GM10266 (cell line): ENCODE data around the gene TPST2.

Source experiments
- DNase-seq: peaks from one replicate; pipeline ENCODE4 v3.0.0; 2012; ENCODE audit errors: extremely low spot score
- TF ChIP-seq, protein P1 (sequence below): IDR thresholded peaks from 2 replicates; pipeline ENCODE4 v1.5.1; 2012; ENCODE audit warnings: mild to moderate bottlenecking, low read depth; ENCODE audit not compliant: control insufficient read depth, insufficient read depth; ENCODE audit errors: missing control alignments

The TPST2 gene

DNA sequence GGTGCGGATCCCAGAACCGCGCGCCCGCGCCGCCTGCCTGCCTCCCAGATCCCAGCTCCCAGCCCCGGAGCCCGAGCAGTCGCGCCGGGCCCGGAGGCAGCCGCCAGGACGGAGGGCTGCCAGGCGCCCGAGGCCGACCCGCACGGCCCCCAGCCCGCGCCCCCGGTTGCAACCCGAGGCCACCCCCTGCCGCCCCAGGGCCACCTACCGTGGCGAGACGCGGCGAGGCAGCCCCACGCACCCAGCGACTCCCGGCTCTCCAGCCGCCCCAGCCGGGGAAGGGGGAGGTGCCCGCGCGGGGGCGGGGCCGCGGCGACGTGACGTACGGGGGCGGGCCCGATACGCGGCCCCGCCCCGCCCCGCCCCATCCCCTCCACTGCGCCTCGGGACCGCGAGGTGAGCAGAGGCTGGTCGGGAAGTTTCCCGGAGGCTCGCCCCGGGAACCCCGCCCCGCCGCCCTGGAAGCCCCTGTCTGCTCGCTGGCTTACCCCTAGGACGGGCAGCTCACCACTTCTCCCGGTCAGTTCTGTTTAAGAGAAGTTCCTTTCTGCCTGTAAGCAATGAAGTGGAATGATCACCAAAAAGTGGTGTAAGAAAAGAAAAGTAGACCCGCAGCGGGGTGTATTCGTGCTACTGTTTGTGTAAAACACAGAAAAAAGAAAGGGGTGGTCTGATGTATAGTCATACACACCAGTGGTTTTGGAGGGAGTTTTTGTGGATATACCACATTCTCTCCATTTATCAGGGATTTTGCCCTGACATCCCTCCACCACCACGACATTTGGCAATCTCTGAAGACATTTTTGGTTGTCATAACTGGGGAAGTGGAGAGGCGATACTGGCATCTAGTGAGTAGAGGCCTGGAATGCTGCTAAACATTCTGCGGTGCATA lies at the start of gene TPST2:
Gene TPST2, minus strand, starts transcription at position 288 of the 892 bp plus-strand sequence. CDS start 48,502 bp downstream, outside the sequence.
- TF ChIP-seq, protein P1, sequence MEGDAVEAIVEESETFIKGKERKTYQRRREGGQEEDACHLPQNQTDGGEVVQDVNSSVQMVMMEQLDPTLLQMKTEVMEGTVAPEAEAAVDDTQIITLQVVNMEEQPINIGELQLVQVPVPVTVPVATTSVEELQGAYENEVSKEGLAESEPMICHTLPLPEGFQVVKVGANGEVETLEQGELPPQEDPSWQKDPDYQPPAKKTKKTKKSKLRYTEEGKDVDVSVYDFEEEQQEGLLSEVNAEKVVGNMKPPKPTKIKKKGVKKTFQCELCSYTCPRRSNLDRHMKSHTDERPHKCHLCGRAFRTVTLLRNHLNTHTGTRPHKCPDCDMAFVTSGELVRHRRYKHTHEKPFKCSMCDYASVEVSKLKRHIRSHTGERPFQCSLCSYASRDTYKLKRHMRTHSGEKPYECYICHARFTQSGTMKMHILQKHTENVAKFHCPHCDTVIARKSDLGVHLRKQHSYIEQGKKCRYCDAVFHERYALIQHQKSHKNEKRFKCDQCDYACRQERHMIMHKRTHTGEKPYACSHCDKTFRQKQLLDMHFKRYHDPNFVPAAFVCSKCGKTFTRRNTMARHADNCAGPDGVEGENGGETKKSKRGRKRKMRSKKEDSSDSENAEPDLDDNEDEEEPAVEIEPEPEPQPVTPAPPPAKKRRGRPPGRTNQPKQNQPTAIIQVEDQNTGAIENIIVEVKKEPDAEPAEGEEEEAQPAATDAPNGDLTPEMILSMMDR = no peak
- DNase-seq = peak; percentile 94

DNA sequence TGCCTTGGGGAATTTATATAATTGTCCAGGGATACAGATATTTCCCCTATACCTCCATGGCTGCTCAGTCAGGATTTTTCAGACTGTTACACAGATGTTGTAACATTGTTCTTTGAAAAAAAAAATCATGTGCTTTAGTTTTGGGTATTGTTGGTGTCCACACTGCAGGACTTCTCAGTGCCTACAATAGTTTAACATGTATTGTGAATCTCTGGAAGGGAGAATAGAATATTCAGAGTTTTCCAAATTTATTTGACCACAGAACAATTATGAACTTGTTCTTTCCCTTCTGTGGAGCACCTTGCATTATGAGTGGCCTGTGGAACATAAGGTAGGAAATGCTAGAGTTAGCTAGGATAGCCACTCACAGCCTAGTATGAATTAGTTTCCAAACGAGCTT lies 46.4 kb upstream of the TPST2 start:
- TF ChIP-seq, protein P1 = no peak
- DNase-seq = no peak

DNA sequence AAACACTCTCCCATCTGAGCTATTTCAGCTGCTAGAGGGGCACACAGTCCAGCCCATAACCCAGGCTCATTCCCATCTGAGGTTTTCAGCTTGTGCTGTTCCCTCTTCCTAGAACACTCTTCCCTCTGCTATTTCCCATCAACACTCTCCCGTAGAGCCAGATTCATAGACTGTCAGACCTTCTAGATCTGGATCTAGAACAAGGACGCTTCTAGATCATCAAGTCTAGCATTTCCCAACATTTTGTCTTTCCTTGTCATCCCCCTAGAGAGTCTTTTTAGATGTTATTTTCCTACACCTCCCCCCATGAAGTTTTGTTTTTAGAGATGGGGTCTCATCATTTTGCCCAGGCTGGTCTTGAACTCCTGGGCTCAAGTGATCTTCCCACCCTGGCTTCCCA lies 45.2 kb upstream of the TPST2 start:
- TF ChIP-seq, protein P1 = no peak

DNA sequence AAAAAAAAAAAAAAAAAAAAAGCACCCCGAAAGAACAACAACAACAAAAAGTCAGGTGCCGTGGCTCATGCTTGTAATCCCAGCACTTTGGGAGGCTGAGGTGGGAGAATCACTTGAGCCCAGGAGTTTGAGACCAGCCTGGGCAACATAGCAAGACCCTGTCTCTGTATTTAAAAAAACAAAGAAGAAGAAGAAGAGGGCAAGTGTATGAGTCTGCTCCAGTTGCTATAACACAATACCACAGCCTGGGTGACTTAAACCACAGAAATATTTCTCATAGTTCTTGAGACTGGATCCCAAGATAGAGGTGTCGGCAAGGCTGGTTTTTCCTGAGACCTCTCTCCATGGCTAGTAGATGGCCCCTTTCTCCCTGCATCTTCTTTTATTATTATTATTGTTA lies 44.3 kb upstream of the TPST2 start:
- TF ChIP-seq, protein P1 = no peak

More for the DNA sequence above, 45.2 kb upstream of the TPST2 start:
- no peak for DNase-seq

DNA sequence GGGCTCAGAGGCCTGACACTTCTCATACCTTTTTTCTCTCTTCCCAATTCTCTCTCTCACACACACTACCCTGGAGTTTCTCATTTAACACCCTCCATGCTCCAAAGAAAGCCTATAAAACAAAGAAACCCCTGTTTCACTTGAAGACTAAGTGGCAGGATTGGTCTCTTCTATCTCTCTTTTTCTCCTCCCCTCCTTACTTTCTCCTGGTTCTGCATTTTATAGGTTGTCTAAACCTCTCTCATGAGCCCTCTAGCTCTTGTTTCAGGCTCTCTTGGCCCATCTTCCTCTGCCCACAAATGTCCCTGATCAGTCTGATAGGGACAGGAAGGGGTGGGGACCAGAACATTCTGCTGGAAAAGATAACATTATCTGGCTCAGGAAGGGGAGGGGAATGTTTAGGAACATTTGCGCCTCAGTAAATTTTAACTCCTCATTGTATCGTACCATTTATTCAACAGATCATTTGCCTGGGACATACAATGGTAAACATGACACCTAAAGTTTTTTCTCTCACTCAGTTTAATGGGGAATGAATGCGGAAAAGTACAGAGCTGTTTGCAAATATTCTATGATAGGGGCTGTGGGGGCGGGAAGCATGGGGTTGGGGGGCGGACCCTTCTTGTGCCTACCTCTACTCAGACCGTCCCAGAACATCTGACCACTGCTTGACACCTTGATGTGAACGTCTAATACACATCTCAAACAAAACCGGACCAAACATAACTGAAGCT lies 42.7 kb upstream of the TPST2 start:
- DNase-seq = no peak
- TF ChIP-seq, protein P1 = no peak

More for the DNA sequence above, 44.3 kb upstream of the TPST2 start:
- no peak for DNase-seq

DNA sequence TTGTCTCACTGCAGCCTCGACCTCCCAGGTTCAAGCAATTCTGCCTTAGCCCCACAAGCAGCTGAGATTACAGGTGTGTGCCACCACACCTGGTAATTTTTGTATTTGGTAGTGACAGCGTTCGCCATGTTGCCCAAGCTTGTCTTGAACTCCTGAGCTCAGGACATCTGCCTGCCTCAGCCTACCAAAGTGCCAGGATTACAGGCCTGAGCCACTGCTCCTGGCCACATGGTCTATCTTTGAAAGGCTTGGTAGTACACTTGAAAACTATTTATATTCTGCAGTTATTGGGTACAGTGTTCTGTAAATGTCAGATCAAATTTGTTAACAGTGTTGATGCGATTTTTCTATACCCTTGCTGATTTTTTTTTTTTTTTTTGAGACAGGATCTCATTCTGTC lies 41.4 kb upstream of the TPST2 start:
- DNase-seq = no peak
- TF ChIP-seq, protein P1 = no peak
